SK-N-SH (cell line): ENCODE measurements around the gene CLEC5A. TPM values are rescaled to one million over a fixed set of nuclear protein-coding genes. Genes with fewer than 3 reads are reported as not detected.
A peak's percentile ranks its signal among the peaks of the same experiment; 100 is the strongest.

Experiments used
- CHD2 ChIP-seq: fragments of 150-350 bp; IDR thresholded peaks from 2 replicates; pipeline ENCODE4 v1.6.1; 2018; ENCODE audit warnings: low read length; ENCODE audit not compliant: partially characterized antibody
- ELF1 ChIP-seq: IDR thresholded peaks from 2 replicates; pipeline ENCODE4 v1.4.0; 2012
- EZH2phosphoT487 ChIP-seq: fragments of 200-600 bp; sonication (generic); IDR thresholded peaks from 2 replicates; pipeline ENCODE4 v1.6.1; 2017; ENCODE audit warnings: low read depth, mixed run types, mild to moderate bottlenecking, antibody characterized with exemption, moderate library complexity, borderline replicate concordance
- FOXJ3 ChIP-seq: sonication (generic); formaldehyde crosslinking; IDR thresholded peaks from 2 replicates; pipeline ENCODE4 v1.5.1; 2020; ENCODE audit warnings: mild to moderate bottlenecking, missing genetic modification reagents
- FOXM1 ChIP-seq: IDR thresholded peaks from 2 replicates; pipeline ENCODE4 v1.4.0; 2012; ENCODE audit warnings: low read depth, mild to moderate bottlenecking
- JUND ChIP-seq: IDR thresholded peaks from 2 replicates; pipeline ENCODE4 v1.4.0; 2012
- MXI1 ChIP-seq: IDR thresholded peaks from 2 replicates; pipeline ENCODE4 v1.6.1; 2012; ENCODE audit warnings: mild to moderate bottlenecking, low read depth, low read length, improper control_type of control experiment
- NFIC ChIP-seq: IDR thresholded peaks from 2 replicates; pipeline ENCODE4 v1.4.0; 2012; ENCODE audit warnings: borderline replicate concordance
- NRF1 ChIP-seq: IDR thresholded peaks from 2 replicates; pipeline ENCODE4 v1.6.1; 2012; ENCODE audit warnings: low read depth, mild to moderate bottlenecking, low read length
- PBX3 ChIP-seq: IDR thresholded peaks from 2 replicates; pipeline ENCODE4; 2012
- POLR2AphosphoS5 ChIP-seq: IDR thresholded peaks from 2 replicates; pipeline ENCODE4 v1.6.1; 2012; ENCODE audit warnings: low read depth, low read length
- RFX5 ChIP-seq: IDR thresholded peaks from 2 replicates; pipeline ENCODE4 v1.6.1; 2012; ENCODE audit warnings: mild to moderate bottlenecking, improper control_type of control experiment, low read length
- RXRA ChIP-seq: IDR thresholded peaks from 2 replicates; pipeline ENCODE4 v1.4.0; 2012; ENCODE audit warnings: low read depth, mild to moderate bottlenecking, borderline replicate concordance
- SIN3A ChIP-seq: IDR thresholded peaks from 2 replicates; pipeline ENCODE4 v1.6.1; 2012; ENCODE audit warnings: low read depth, mild to moderate bottlenecking, low read length, moderate library complexity, borderline replicate concordance
- SMC3 ChIP-seq: IDR thresholded peaks from 2 replicates; pipeline ENCODE4 v1.6.1; 2012; ENCODE audit warnings: low read depth, low read length, improper control_type of control experiment
- TAF1 ChIP-seq: IDR thresholded peaks from 2 replicates; pipeline ENCODE4 v1.6.1; 2012; ENCODE audit warnings: low read depth, mild to moderate bottlenecking, low read length, moderate library complexity, borderline replicate concordance
- TCF12 ChIP-seq: IDR thresholded peaks from 2 replicates; pipeline ENCODE4 v1.4.0; 2012
- TEAD4 ChIP-seq: IDR thresholded peaks from 2 replicates; pipeline ENCODE4 v1.4.0; 2012; ENCODE audit warnings: mild to moderate bottlenecking, borderline replicate concordance; ENCODE audit not compliant: insufficient read depth
- USF1 ChIP-seq: IDR thresholded peaks from 2 replicates; pipeline ENCODE4 v1.4.0; 2012; ENCODE audit warnings: low read depth, borderline replicate concordance
- YY1 ChIP-seq: IDR thresholded peaks from 2 replicates; pipeline ENCODE4 v1.4.0; 2012; ENCODE audit warnings: low read depth, mild to moderate bottlenecking
- polyA plus RNA-seq, 3 experiments: library from polyadenylated mRNA; depleted of rRNA; stranded (reverse); fragments of >200 nt; gene quantifications; 2 replicates each; pipeline ENCODE4 v1.2.3, GENCODE V29; 2012
- TF ChIP-seq, protein P1 (sequence below): IDR thresholded peaks from 2 replicates; pipeline ENCODE4 v1.4.0; 2012; ENCODE audit warnings: low read depth
- TF ChIP-seq, protein P2 (sequence below): fragments of 150-350 bp; IDR thresholded peaks from 2 replicates; pipeline ENCODE4 v1.6.1; 2016; ENCODE audit warnings: mild to moderate bottlenecking, low read depth, low read length
- TF ChIP-seq, protein P3 (sequence below): fragments of 150-350 bp; IDR thresholded peaks from 2 replicates; pipeline ENCODE4 v1.6.1; 2017; ENCODE audit warnings: antibody characterized with exemption, low read length, low read depth, borderline replicate concordance

CLEC5A gene
- polyA plus RNA-seq, 1 of the 3 experiments (the other 2 are of a cell fraction): not detected

DNA sequence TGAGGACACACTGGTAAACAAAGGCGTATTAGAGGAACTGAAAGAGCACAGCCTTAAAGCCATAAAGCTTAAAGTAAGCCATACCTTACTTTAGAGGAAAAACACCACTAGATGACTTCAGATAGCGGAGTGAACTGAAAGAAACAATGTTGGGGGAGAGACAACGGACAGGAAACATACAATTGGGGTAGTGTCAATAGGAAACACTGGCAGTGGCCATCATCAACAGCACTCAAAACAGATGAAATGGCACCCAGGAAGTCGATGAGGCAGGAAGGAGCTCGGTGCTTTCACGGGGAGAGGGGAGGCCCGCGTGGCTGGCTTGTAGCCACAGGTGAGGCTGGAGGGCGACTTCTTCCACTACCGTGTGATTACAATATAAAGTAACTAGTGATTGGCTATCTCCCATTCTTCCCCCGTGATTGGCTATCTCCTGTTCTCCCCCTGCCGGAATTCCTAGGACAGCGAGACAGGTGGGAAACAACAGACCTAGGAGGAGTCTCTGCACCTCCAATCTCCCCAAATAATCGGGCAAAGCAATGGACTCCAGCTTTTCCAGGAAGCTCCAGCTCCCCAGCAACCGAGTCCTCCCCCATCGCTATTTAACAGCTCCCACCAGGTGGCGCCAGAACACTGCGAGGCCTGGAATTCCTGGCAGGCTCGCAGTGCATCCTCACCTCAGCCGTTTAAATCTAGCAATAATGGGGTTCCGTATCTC is 29.2 kb upstream of the CLEC5A start (continued):
- TF ChIP-seq RXRA (no peak), FOXJ3 (no peak), USF1 (no peak), EZH2phosphoT487 (no peak), CHD2 (peak; percentile 57), NFIC (no peak; the same call in 1 of the 2 replicates), TCF12 (no peak), SIN3A (no peak), SMC3 (peak; percentile 96), JUND (no peak), FOXM1 (no peak), TAF1 (no peak), YY1 (no peak), MXI1 (no peak), ELF1 (0 out of 2 replicates have a peak, but pooled peaks have one; percentile 19), NRF1 (no peak), TEAD4 (no peak), RFX5 (peak; percentile 61; the same call in 1 of the 2 replicates), POLR2AphosphoS5 (no peak), PBX3 (no peak)
- TF ChIP-seq, protein P1, sequence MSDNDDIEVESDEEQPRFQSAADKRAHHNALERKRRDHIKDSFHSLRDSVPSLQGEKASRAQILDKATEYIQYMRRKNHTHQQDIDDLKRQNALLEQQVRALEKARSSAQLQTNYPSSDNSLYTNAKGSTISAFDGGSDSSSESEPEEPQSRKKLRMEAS: peak; percentile 38; the same call in 1 of the 2 replicates
- TF ChIP-seq, protein P2, sequence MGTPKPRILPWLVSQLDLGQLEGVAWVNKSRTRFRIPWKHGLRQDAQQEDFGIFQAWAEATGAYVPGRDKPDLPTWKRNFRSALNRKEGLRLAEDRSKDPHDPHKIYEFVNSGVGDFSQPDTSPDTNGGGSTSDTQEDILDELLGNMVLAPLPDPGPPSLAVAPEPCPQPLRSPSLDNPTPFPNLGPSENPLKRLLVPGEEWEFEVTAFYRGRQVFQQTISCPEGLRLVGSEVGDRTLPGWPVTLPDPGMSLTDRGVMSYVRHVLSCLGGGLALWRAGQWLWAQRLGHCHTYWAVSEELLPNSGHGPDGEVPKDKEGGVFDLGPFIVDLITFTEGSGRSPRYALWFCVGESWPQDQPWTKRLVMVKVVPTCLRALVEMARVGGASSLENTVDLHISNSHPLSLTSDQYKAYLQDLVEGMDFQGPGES: no peak
- TF ChIP-seq, protein P3, sequence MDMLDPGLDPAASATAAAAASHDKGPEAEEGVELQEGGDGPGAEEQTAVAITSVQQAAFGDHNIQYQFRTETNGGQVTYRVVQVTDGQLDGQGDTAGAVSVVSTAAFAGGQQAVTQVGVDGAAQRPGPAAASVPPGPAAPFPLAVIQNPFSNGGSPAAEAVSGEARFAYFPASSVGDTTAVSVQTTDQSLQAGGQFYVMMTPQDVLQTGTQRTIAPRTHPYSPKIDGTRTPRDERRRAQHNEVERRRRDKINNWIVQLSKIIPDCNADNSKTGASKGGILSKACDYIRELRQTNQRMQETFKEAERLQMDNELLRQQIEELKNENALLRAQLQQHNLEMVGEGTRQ: no peak
